Measurements from ENCODE around the gene NR0B2. TPM values are rescaled to one million over a fixed set of nuclear protein-coding genes. Genes with fewer than 3 reads are reported as not detected.
"Not testable (repeated sequence)": the region's sequence is repeated elsewhere in the genome, so short reads cannot be mapped to it uniquely, and the experiment has no call there.

The NR0B2 gene
- total RNA-seq, 1 donor from 2014 or later: not detected

GRCh38 chr1:26951216-26951615 lies 37.4 kb upstream of the NR0B2 start:
- Mint-ChIP-seq H3K27ac (no peak overlapping the region), H3K4me3 (no peak overlapping the region), H3K9me3 (no peaks in the 10 kb centered on the region), H3K27me3 (peaks cover 2% of the 10 kb centered on the region), H3K36me3 (ENCODE audit: low read depth) (peaks cover 15% of the 10 kb centered on the region), H3K4me1 (no peaks in the 10 kb centered on the region)
- DNase-seq: no peak
- ChIA-PET POLR2A (no interaction called here), CTCF (interaction anchor here (0.8 kb wide), 1 partner anchor 16 kb away, joined by 3 read pairs; no protein-coding TSS in a partner anchor)
- TF ChIP-seq CTCF (IDR thresholded peaks at IDR 0.05): no peak
- no peak for ATAC-seq (ENCODE audit: low read depth)
- intact Hi-C loops (cut with micrococcal nuclease): no loop called here

DNA sequence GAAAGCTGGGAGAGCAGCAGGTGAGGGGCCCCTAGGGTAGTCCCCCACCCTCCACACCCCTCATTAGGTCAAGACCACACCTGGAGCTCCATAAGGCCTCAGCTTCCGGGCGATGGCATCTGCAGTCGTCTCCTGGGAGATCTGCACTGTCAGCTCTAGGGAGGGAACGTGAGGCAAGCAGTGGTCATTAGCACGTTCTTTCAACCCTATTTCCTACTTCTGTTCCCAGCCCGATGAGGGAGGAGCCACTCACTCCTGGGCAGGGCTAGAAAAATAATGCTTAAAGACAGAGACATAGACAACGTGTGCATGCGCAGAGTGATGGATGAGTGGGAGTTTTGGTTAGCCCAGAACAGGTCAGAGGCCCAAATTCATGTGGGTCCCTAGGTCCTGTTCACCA lies 36.8 kb upstream of the NR0B2 start:
- H3K27me3 Mint-ChIP-seq: peaks cover 2% of the 10 kb centered on the region
- ATAC-seq (ENCODE audit: low read depth): no peak
- no peak overlapping the region for H3K27ac Mint-ChIP-seq
- no peaks in the 10 kb centered on the region for H3K4me1 Mint-ChIP-seq
- no peaks in the 10 kb centered on the region for H3K9me3 Mint-ChIP-seq
- POLR2A ChIA-PET: no interaction called here
- DNase-seq: no peak
- H3K4me3 Mint-ChIP-seq: no peak overlapping the region
- H3K36me3 Mint-ChIP-seq (ENCODE audit: low read depth): peaks cover 21% of the 10 kb centered on the region
- TF ChIP-seq CTCF (IDR thresholded peaks at IDR 0.05): no peak
- CTCF ChIA-PET: interaction anchor here (0.8 kb wide), 1 partner anchor 16 kb away, joined by 3 read pairs; no protein-coding TSS in a partner anchor
- intact Hi-C loops (cut with micrococcal nuclease): no loop called here

- ATAC-seq (ENCODE audit: low read depth) (no peak), DNase-seq (no peak)
- H3K27me3 Mint-ChIP-seq: peaks cover 2% of the 10 kb centered on the region
- intact Hi-C loops (cut with micrococcal nuclease): no loop called here
- no peaks in the 10 kb centered on the region for H3K4me1 Mint-ChIP-seq
- TF ChIP-seq CTCF (IDR thresholded peaks at IDR 0.05): no peak
- no peak overlapping the region for H3K4me3 Mint-ChIP-seq
- H3K27ac Mint-ChIP-seq: no peak overlapping the region
- CTCF ChIA-PET: no interaction called here
- H3K9me3 Mint-ChIP-seq: no peaks in the 10 kb centered on the region
- peaks cover 28% of the 10 kb centered on the region for H3K36me3 Mint-ChIP-seq (ENCODE audit: low read depth)
- POLR2A ChIA-PET: no interaction called here
These were observed 36.1 kb upstream of the NR0B2 start for GRCh38 chr1:26949926-26950319.

GRCh38 chr1:26949266-26949925 lies 35.6 kb upstream of the NR0B2 start:
- DNase-seq (no peak), ATAC-seq (ENCODE audit: low read depth) (no peak)
- no peaks in the 10 kb centered on the region for H3K4me1 Mint-ChIP-seq
- intact Hi-C loops (cut with micrococcal nuclease): no loop called here
- CTCF ChIA-PET: interaction anchor here (0.6 kb wide), 1 partner anchor 132 kb away, joined by 3 read pairs; no protein-coding TSS in a partner anchor
- no peak overlapping the region for H3K27ac Mint-ChIP-seq
- H3K36me3 Mint-ChIP-seq (ENCODE audit: low read depth): peaks cover 31% of the 10 kb centered on the region
- POLR2A ChIA-PET: no interaction called here
- no peak overlapping the region for H3K4me3 Mint-ChIP-seq
- H3K9me3 Mint-ChIP-seq: no peaks in the 10 kb centered on the region
- TF ChIP-seq CTCF (IDR thresholded peaks at IDR 0.05): no peak
- peaks cover 2% of the 10 kb centered on the region for H3K27me3 Mint-ChIP-seq

DNA sequence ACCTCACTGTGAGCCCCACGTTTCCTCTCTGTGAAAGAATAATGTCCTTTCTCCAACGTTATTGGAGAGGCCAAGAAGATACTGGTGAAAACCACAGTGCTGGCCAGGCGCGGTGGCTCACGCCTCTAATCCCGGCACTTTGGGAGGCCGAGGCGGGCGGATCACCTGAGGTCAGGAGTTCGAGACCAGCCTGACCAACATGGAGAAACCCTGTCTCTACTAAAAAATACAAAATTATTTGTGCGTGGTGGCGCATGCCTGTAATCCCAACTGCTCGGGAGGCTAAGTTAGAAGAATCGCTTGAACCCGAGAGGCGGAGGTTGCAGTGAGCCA lies 34.9 kb upstream of the NR0B2 start:
- H3K4me3 Mint-ChIP-seq; DNase-seq; H3K27me3 Mint-ChIP-seq; POLR2A ChIA-PET; H3K9me3 Mint-ChIP-seq; H3K4me1 Mint-ChIP-seq; H3K27ac Mint-ChIP-seq; ATAC-seq (ENCODE audit: low read depth); intact Hi-C loops (cut with micrococcal nuclease): not testable (repeated sequence)
- CTCF ChIA-PET: interaction anchor here (0.6 kb wide), 1 partner anchor 133 kb away, joined by 3 read pairs; no protein-coding TSS in a partner anchor
- H3K36me3 Mint-ChIP-seq (ENCODE audit: low read depth): peaks cover 34% of the 10 kb centered on the region

- H3K36me3 Mint-ChIP-seq (ENCODE audit: low read depth): peaks cover 54% of the 10 kb centered on the region
- intact Hi-C loops (cut with micrococcal nuclease): no loop called here
- no peak overlapping the region for H3K4me3 Mint-ChIP-seq
These were observed 32.5 kb upstream of the NR0B2 start for GRCh38 chr1:26946270-26946669.

More at GRCh38 chr1:26946270-26946669, 32.5 kb upstream of the NR0B2 start:
- no peaks in the 10 kb centered on the region for H3K9me3 Mint-ChIP-seq
- no peak overlapping the region for H3K27ac Mint-ChIP-seq
- TF ChIP-seq CTCF (IDR thresholded peaks at IDR 0.05): no peak
- no peaks in the 10 kb centered on the region for H3K27me3 Mint-ChIP-seq
- DNase-seq: no peak
- no peak for ATAC-seq (ENCODE audit: low read depth)
- ChIA-PET CTCF (no interaction called here), POLR2A (interaction anchor here (0.6 kb wide), 1 partner anchor 12 kb away, joined by 3 read pairs; no protein-coding TSS in a partner anchor)
- H3K4me1 Mint-ChIP-seq: no peaks in the 10 kb centered on the region

Measured in activated B cell treated with CpG ODN at 0.5 μM for 24 hours (primary cell).